Kidney glomerular epithelial cell (primary cell): ENCODE results near the gene PSAPL1.

ENCODE experiments used
- DNase-seq: peaks from one replicate; lab custom pipeline; 2025; lab: John Stamatoyannopoulos, UW

The PSAPL1 gene

DNA sequence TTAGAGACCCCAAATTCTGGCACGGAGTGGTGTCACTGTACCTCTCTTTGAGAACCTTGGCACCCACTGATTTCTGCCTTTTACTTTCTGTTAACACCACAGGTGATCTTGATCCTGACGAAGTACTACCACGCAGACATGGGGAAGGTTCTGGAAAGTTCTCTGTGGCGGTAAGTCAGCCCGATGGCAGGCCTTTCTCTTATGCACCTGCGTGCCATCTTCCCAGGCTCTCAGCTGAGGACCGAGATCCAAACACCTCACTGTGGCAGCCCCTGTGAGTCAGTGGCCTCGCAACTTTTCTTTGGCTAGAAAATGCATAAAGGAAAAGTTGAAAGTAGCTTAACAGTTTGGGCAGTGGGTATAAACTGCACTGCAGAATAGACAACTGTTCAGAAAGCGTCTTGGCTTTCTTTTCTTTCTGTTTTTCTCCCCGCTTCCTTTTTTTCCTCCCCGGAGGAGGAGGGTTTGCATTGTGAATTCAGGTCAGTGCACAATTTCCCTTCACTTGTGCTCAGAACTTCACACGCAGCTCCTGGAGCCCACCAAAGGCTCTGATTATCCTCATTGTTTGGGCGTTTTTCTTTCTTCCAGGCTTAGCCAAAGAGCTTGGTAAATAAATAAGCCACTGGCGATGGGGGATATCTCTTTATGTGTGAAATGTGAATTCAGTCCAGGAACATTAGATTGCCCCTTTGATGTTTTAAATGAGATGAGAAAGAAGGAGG lies 38.4 kb downstream of the PSAPL1 start:
- DNase-seq, result no peak

DNA sequence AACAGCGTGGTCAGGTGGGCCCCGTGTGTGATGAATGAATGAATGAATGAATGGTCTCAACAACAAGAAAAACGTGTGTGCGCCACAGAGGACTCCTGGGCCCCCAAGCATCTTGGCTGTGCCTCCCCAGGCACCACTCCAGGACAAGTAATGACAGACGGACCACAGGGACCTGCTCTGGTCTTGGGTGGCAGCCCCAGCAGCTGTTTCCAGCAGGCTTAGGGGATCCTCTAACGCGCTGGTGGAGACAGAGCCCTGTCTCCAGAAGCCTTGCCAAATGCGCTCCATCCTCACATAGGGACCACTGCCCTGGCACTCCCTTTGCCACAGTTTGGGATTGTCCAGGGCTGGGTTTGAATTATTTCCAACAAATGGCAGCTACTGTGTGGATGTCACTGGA lies 39.1 kb downstream of the PSAPL1 start:
- DNase-seq, result no peak

DNA sequence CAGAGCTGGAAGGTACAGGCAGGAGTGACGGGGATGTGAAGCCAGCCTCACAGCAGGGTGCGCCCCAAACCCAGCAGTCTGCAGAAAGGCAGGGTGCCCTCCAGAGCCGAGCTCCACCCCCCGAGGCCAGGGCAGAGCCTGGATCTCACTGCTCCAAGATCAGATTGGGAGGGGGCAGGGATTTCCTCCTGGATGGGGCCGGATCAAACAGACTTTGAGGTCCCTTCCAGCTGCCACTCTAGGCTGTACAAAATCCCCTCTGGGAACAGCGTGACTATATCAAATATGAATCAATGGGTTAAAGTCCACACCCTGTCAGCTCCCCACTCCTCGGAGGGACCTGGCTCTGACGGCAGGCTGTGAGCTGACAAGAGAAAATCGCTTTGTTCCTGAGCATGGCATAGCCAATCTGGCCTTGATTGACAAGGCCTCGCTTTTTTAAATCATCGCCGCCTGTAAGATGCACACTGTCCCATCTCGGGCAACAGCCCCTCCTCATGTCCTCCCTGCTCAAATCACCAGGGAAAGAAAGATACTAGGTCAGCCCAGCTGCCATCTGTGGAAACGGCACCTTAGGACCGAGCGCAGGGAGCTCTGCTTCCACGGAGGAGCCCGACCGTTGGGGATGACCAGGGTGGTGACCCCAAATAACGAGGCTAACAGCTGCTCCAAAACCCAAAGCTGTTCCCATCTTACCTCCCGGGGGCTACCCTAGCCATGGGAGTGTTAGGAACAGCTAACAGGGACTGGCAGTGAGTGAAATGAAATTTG lies 39.9 kb downstream of the PSAPL1 start:
- no peak for DNase-seq

DNA sequence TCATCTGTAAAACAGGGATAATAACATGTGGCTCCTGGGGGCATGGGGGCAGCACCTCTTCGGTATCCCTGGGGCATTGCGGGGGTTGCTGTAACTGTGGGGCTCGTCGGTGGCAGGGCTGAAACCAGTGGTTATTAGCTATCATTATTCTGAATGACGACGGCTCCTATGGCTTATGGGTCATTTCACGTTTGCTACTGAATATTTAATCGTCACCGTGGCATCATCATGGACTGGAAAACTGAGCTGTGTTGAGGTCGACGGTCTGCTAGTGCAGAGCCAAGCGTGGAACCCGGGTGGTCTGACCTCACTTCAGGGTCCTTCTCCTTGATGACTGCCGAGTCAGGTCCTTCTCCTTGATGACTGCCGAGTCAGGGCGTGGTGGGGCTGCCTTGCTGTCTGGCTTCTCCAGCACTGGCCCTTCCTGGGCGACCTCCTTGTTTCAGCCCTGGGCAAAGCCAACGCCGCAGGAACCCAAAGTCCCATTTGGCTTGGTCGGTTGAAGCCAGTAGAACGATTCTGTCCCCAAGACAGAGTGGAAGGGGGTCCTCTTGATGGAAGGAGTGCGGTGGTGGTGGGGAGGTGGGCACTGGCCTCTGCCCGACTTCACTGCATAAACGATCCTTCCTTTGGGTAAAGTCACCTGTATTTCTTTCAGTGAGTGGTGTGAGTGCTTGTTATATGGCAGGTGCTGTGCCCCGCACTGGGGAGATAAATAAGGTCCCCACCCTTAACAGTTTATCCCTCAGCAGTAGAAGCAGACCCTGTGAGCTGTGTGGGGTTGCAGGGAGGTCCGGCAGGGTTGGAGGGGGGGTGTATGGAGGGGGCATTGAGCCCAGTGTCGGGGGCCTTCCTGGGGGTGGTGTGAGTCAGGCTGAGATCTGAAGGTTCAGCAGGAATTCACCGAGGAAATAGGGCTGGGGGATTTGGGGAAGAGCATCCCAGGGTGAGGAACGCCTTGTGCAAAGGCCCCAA lies 40.8 kb downstream of the PSAPL1 start:
- DNase-seq, result no peak

DNA sequence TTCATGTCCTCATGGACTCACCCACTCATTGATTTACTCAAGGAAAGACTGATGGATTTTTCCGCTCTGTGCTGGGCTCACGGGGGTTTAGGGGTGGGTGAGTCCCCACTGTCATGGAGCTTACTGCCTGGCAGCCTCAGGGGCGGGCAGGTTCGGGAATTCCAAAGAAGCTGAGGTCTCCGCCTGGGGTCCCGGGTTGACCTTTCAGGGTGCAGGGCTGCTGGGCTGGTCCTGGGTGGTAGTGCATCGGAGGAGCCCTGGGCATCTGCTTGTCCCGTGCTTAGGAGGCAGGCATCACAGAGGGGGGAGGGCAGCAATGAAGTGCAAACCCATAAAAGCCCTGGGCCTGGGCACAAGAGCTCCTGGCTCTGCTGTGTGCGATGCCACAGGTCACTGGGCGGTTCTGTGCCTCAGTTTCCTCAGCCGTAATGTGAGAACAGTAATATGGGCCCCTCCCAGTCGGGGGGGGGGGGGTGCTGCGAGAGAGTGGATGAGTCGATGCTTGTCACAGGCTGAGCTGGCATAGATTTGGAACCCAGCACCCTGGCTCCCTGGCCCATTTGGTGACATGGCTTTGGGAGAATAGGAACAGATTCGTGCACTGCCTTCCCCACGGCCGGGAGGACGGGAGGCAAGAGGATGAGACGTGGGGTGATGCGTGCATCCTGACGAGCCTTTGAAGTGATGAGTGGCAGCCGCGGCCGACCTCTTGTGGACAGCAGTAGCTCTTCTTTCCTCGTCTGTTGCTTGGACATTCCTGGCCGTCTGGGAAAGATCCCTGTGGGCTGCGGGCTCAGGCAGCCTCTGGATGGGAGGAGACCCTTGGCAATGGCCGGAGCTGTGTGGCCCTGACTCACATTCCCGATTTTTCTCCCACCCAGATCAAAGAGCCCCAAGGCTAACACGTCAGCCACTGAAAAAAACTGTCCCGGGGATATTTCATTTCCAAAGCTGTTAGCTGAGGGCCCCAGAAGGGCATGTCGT lies 42.0 kb downstream of the PSAPL1 start:
- DNase-seq, result peak; percentile 1

DNA sequence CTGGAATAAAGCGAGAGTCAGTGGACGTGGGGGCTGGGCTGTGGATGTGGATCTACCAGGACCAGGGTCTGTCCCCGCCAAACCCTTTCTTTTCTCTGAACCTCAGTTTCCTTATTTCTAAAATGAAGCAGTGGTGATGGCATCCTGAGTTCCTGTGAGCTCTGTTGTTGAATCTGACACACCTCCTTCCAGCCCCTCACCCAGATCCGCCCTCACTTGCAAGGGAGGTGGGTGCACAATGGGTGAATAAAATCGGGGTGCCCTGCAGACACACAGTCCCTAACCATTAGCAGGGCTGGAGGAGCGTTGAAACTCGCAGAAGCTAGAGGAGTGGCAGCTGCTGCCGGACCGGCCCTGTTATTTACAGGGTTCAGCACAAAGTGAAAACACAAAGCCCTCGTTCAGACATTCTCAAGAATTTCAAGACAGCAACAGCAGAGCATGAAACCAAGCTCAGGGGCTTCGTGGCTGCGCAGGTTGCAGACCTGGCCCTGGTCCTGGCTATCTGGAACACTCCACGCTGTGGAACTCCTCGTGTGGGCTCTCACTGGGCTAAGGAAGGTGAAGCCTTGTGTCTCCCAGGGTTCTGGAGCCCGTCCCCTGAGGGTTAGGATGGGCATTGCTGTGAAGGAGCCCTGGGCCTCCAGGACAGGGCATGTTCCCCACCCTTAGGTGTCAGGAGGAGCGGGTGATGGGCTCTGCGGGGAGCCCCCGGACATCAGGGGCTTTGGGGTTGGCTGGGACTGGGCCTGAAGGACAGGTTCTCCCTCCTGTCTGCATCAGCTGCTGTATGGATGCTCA lies 42.9 kb downstream of the PSAPL1 start:
- DNase-seq, result no peak

DNA sequence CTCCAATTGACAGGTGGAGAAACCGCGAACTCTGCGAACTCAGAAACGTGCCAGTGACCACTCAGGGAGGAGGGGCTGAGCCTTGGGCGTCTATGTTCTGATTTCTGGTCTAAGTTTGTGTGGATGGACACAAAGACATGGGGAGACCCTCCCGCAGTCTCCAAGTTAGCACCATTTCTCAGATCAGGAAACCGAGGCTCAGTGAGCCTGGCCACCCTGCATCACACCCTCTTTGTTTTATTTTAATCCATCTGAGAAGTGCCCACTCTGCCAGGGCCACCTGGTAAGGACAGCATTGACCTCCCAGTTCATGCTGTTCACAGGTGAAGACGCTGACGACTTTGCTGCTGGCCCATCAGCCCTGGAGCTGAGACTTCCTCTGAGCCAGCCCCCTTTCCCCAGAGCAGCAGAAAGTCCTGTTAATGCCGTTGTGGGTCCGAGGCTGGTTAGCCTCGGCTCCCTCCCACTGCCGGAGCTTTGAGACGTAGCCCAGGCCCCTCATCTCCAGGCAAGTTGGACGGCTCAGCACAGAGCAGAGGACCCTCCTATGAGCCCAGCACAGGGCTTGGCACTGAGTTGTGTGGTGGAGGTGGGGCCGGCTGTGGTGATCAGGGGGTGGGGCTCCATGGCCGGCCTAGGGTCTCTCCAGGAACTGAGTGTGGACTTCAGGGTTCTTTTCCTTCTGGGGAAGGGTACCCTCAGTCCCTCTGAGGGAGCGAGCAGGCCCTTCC lies 43.7 kb downstream of the PSAPL1 start:
- DNase-seq, result no peak

DNA sequence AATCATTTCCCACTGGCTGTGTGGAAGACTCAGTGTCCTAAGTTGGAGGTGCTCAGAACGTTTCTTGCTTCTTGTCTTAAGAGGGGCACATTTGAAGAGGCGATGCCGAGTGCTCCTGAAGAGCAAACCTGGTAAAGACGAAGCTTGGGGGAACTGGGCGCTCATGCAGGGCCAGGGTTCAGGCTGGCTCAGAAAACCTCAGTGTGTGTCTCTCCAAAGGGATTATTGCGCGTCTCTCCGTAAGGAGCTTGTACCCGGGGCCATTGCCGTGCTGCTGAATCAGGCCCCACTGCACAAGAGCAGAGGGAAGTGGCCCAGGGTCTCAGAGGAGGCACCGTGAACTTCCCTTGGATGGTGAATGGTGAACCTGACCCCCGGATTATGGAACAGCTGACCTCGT lies 44.4 kb downstream of the PSAPL1 start:
- no peak for DNase-seq

DNA sequence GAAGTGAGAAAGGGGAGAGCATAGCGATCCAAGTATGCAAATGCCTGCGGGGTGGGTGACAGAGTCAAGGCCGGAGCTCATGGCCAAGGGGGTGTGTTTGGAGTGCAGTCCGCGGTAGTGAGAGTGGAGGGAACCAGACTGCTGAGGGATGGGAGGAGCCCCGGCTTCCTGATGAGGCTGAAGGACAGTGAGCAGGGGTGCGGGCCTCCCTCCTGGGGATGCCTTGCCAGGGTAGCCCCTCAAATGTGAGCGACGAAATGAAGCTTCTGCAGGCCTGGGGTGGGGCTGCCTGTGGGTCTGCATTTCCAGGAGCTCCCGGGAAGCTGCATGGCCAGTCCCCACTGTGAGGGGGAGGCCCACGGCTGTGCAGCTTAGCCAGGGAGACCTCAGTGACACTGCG lies 45.0 kb downstream of the PSAPL1 start:
- DNase-seq, result no peak

DNA sequence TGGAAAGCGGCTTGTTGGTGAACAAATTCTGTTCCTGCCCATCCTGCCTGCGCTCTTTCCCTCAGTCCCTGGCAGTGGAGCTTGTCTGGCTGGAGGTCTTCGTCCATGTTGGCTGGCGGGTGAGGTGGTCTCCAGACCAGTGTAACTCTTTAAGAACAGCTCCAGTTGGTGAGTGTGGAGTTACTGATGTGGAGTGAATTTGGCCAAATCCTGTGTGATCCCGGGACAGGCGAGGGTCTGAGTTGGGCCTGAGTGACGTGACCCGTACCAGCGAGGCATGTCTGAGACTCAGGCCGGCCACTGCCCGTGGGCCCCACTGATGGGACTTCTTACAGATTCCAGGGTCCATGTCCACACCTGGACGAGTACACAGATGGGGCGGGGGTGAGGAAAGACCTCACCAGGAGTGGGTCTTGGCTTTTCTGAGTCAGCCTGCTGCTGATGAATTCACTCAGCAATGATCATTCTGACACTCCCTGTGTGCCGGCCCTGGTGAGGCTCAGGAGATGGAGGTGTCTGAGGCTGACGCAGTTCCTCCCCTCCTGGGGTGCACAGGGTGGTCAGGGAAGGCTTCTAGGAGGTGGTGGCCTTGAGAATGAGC lies 45.5 kb downstream of the PSAPL1 start:
- DNase-seq, result no peak

DNA sequence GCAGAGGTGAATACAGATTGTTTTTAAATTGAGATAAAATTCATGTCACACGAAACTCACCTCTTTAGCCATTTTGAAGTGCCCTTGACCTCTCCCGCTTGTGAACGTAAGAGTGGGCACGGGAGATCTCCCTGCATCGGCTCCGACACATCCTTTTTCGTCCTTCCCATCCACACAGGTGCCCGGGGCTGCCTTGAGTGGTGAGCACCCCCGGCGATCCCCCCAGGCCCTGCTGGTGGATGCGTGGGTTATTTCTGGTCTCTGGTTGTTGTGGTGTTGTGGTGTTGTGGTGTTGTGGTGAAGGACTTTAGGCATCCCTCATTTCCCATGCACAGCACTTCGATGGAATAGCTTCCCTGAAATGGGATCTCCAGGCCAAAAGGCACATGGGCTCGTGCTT lies 46.1 kb downstream of the PSAPL1 start:
- no peak for DNase-seq

DNA sequence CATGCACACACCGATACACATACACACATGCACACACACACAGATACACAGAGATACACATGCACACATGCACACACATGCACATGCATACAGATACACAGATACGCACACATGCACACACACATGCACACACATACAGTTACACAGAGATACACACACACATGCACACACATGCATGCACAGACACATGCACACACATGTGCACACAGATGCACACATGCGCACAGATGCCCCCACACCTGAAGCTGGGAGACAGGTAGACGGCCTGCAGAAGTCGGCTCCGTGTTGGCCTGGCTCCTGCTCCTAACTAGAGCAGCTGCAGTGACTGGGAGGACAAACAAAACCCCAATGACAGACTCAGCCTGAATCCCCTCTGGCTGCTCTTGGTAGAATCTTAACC lies 46.8 kb downstream of the PSAPL1 start:
- no peak for DNase-seq

DNA sequence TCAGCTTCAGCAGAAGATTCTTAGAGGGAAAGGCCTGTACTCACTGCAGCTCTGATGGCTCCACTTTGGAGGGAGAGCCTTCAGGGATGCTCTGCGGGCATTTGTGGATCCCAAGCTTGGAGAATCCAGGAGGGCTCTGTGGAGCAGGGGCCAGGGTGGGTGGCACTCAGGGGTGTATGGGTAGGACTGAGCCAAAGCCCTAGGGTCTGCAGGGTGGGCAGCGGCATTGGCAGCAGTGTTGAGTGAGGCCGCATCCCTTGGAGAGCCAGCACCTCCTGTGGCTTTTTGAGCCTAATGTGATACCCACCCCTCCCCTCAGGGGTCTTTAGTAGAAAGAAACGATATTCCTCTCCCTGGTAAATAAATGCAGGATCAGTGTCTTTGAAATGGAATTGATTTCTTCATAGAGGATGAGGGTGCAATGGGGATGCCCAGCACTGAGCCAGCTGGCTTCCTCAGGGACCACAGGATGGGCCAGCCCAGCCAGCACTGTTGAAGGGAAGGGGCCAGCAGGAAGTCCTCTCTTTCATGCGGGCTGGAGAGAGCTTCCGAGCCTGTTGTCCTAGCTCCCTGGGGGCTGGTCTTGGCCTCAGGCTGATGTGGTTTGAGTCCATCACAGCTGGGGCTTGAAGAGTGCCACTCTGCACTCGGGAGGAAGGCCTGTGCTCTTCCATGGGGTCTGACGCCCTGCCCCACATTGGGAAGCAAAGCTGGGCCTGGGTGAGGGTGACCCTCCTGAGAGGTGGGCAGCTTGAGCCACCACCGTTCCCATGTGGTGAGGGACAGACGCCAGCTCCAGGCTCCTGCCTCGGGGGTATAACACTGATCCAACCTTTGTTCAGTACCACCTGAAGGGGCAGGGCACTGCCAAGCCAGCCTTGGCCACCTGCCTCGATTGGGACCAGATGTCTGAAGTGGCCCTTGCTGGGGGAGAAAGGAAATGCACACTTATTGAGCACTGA lies 49.5 kb downstream of the PSAPL1 start:
- DNase-seq, result no peak

DNA sequence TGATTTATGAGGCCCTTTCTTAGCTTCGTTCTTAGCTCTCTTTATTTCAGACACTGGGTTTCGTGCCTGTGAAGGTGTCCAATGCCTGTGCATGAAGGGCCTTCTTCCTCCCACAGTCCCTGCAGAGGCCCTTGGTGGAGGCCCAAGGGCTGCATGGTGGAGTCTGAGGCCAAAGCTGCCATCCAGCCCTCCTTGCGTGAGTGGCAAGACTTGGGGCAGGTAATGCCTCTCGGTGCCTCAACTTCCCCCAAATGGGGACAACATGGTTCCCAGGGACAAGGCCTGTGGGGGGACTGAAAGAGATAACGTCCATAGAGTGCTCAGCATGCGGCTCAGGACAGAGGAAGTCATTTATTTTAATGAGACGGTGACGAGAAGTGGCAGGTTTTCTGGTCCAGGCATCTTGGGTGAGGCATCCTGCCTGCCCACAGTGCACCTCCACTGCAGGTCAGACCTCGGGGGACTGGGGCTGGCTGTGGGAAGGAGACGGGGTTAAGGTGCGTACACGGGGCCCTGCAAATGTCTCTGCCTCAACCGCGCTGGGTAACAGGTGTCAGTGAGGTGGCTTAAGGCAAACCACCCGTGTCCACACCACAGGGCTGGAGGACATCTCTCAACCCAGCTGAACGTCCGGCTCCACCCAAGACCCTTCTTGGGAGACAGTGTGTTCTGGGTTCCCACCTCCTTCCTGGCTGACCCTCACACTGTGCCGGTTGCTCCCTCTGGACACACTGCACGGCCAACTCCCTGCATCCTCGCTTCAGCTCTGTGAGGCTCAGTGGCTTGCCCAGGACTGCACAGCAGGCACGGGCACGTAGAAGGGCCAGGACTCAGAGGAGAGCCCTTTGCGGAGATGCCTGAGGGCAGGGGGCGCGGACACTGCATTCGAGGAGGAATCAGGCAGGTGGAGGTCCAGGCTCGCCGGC lies 50.5 kb downstream of the PSAPL1 start:
- no peak for DNase-seq

DNA sequence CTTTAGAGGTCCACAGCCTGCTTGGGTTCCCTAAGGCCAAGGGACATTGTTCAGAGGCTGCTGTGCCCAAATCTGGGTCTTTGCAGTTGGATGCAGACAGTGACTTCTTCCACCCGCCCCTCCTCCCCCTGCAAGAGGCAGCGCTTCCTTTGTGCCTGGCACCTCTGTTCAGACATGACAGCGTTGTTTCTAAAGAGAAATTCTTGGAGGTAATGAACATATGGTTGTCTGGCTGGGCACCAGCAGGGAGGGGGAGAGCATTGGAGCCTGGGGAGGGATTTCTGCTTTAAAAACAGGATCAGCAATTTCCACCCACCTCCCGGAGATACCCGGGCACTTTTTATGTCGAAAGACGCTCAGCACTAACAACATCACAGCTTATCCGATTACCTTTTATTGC lies 51.5 kb downstream of the PSAPL1 start:
- no peak for DNase-seq

DNA sequence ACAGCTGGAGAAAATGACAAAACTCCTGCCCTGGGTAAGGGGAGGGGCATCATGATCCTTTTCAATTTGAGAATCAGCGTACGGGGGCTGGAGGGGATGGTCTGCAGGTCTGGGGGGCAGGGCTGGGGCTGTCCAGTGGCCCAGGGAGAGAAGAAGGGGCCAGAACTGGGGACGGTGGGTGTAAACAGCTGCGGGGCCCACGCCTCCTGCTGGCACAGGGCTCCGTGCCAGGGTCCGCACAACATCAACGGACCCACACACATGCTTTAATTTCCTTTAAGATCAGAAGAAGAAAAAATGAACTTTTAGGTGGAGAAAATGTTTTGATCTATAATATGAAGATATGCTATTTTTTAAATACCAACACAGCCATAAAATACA lies 52.1 kb downstream of the PSAPL1 start:
- DNase-seq, result no peak
